Astrocyte (in vitro differentiated cells and primary cell): Measurements from ENCODE around the gene NUP93.

Experiments used
- EZH2 ChIP-seq: IDR thresholded peaks from 2 replicates; pipeline ENCODE4 v1.6.1; 2012; ENCODE audit warnings: mild to moderate bottlenecking, low read length, inconsistent platforms; ENCODE audit not compliant: insufficient read depth
- TF ChIP-seq, protein P1 (sequence below): IDR thresholded peaks from 2 replicates; pipeline ENCODE4 v1.5.1; 2011; ENCODE audit warnings: low read depth, mild to moderate bottlenecking, inconsistent platforms, low read length, moderate library complexity; ENCODE audit not compliant: insufficient read depth

DNA sequence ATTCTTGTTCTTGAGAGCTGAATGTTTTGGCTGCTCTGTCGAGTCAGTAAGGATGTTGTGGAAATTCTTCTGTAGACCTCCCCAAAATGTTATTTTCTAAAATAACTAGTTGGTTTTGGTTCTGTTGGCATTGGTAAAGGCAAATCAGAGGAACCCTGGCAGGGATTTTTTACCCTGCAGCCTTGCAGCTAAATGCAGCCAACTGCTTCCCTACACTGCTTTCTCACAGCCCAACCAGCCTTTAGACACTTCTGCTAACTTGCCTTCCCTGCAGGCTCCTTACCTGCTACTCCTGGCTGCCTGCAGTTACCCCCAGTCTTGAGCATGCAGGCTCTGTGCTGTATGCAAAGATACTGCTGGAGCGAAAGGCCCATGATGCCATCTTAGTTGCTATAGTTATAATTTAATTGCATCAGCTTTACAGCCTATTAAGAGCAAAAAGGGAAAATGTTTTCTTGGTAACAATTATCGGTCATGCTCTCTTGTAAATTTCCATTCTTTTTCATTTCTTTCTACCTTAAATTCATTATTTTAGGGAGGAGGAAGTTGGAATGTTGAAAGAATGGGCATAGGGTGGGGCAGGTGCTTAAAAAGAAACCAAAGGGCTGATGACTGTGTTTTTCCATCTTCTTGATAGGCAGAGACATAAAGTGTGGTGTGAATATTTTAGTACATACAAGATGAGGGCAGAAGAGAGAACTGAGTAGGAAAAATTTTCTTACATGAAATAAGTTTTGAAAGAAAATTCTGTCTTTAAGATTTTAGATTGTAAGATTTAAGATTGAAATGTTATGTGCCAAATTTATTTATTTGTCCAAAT, 20.0 kb downstream of the NUP93 start:
- TF ChIP-seq, protein P1, sequence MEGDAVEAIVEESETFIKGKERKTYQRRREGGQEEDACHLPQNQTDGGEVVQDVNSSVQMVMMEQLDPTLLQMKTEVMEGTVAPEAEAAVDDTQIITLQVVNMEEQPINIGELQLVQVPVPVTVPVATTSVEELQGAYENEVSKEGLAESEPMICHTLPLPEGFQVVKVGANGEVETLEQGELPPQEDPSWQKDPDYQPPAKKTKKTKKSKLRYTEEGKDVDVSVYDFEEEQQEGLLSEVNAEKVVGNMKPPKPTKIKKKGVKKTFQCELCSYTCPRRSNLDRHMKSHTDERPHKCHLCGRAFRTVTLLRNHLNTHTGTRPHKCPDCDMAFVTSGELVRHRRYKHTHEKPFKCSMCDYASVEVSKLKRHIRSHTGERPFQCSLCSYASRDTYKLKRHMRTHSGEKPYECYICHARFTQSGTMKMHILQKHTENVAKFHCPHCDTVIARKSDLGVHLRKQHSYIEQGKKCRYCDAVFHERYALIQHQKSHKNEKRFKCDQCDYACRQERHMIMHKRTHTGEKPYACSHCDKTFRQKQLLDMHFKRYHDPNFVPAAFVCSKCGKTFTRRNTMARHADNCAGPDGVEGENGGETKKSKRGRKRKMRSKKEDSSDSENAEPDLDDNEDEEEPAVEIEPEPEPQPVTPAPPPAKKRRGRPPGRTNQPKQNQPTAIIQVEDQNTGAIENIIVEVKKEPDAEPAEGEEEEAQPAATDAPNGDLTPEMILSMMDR: no peak
- no peak for TF ChIP-seq EZH2
